ENCODE measurements around the gene ELOA2. TPM values are rescaled to one million over a fixed set of nuclear protein-coding genes. Genes with fewer than 3 reads are reported as not detected.
"Not testable (repeated sequence)": the region's sequence is repeated elsewhere in the genome, so short reads cannot be mapped to it uniquely, and the experiment has no call there.

Gene ELOA2
- total RNA-seq, 1 experiment from 2014 or later: not detected

DNA sequence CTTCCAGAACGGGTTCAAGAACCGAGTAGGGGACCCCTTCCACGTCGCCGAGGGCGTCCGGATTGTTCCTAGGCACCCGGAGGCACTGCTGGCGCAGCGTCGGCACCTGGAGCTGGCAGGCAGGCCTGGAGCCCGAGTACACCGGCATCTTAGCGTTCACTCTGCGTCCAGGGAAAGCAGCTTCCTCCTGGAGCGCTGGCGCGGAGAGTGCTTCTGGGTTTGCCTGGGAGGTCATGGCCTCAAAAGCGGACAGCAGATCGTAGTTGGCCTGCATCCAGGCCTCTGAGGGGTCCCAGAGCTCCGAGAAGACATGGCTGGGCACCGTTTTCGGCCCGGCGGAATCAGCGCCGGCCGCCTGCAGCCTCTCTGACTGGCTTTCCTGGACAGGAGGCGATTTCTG lies 6.7 kb downstream of the ELOA2 start:
- in situ Hi-C loops (cut with HindIII; ENCODE audit: low pct_unique_long_range_greater_than_20kb, low sequenced_read_pairs); H3K4me1 ChIP-seq (ENCODE audit: control insufficient read depth, insufficient read depth, low read length); H3K9me3 ChIP-seq (ENCODE audit: control insufficient read depth, insufficient read depth, low read depth, low read length); POLR2A ChIA-PET; ATAC-seq; H3K27me3 ChIP-seq (ENCODE audit: control insufficient read depth, insufficient read depth, low read length); DNase-seq (ENCODE audit: low read depth, low spot score); CTCF ChIA-PET; BruUV-seq (replicated peaks); H3K4me3 ChIP-seq (ENCODE audit: low read depth in 2 of 2, low read length in 2 of 2); H3K27ac ChIP-seq (ENCODE audit: low read length); H3K36me3 ChIP-seq (ENCODE audit: control insufficient read depth, insufficient read depth, low read length); intact Hi-C loops (cut with micrococcal nuclease; ENCODE audit: unreplicated experiment): not testable (repeated sequence)

- BruUV-seq (replicated peaks): TSS peak; percentile 68
- in situ Hi-C loops (cut with HindIII; ENCODE audit: low pct_unique_long_range_greater_than_20kb, low sequenced_read_pairs); DNase-seq (ENCODE audit: low read depth, low spot score); intact Hi-C loops (cut with micrococcal nuclease; ENCODE audit: unreplicated experiment); H3K9me3 ChIP-seq (ENCODE audit: control insufficient read depth, insufficient read depth, low read depth, low read length); H3K4me1 ChIP-seq (ENCODE audit: control insufficient read depth, insufficient read depth, low read length); POLR2A ChIA-PET; H3K27ac ChIP-seq (ENCODE audit: low read length); H3K4me3 ChIP-seq (ENCODE audit: low read depth in 2 of 2, low read length in 2 of 2); H3K36me3 ChIP-seq (ENCODE audit: control insufficient read depth, insufficient read depth, low read length); CTCF ChIA-PET; H3K27me3 ChIP-seq (ENCODE audit: control insufficient read depth, insufficient read depth, low read length): not testable (repeated sequence)
- peak; percentile 20; the same call in 1 of the 2 replicates for ATAC-seq
Measured at GRCh38 chr18:47025557-47026174, 9.8 kb downstream of the ELOA2 start.

GRCh38 chr18:47023769-47024465 lies 11.5 kb downstream of the ELOA2 start:
- DNase-seq (ENCODE audit: low read depth, low spot score); H3K36me3 ChIP-seq (ENCODE audit: control insufficient read depth, insufficient read depth, low read length); POLR2A ChIA-PET; in situ Hi-C loops (cut with HindIII; ENCODE audit: low pct_unique_long_range_greater_than_20kb, low sequenced_read_pairs); intact Hi-C loops (cut with micrococcal nuclease; ENCODE audit: unreplicated experiment); H3K4me3 ChIP-seq (ENCODE audit: low read depth in 2 of 2, low read length in 2 of 2); H3K9me3 ChIP-seq (ENCODE audit: control insufficient read depth, insufficient read depth, low read depth, low read length); H3K4me1 ChIP-seq (ENCODE audit: control insufficient read depth, insufficient read depth, low read length); H3K27ac ChIP-seq (ENCODE audit: low read length); CTCF ChIA-PET; H3K27me3 ChIP-seq (ENCODE audit: control insufficient read depth, insufficient read depth, low read length); BruUV-seq (replicated peaks): not testable (repeated sequence)
- 0 out of 2 replicates have a peak, but pooled peaks have one; percentile 8 for ATAC-seq

DNA sequence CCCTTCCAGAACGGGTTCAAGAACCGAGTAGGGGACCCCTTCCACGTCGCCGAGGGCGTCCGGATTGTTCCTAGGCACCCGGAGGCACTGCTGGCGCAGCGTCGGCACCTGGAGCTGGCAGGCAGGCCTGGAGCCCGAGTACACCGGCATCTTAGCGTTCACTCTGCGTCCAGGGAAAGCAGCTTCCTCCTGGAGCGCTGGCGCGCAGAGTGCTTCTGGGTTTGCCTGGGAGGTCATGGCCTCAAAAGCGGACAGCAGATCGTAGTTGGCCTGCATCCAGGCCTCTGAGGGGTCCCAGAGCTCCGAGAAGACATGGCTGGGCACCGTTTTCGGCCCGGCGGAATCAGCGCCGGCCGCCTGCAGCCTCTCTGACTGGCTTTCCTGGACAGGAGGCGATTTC lies 12.6 kb downstream of the ELOA2 start:
- BruUV-seq (replicated peaks); H3K36me3 ChIP-seq (ENCODE audit: control insufficient read depth, insufficient read depth, low read length); ATAC-seq; H3K27ac ChIP-seq (ENCODE audit: low read length); H3K4me1 ChIP-seq (ENCODE audit: control insufficient read depth, insufficient read depth, low read length); POLR2A ChIA-PET; CTCF ChIA-PET; H3K9me3 ChIP-seq (ENCODE audit: control insufficient read depth, insufficient read depth, low read depth, low read length); intact Hi-C loops (cut with micrococcal nuclease; ENCODE audit: unreplicated experiment); H3K27me3 ChIP-seq (ENCODE audit: control insufficient read depth, insufficient read depth, low read length); in situ Hi-C loops (cut with HindIII; ENCODE audit: low pct_unique_long_range_greater_than_20kb, low sequenced_read_pairs); H3K4me3 ChIP-seq (ENCODE audit: low read depth in 2 of 2, low read length in 2 of 2); DNase-seq (ENCODE audit: low read depth, low spot score): not testable (repeated sequence)

GRCh38 chr18:47020757-47021156 lies 14.7 kb downstream of the ELOA2 start:
- POLR2A ChIA-PET; BruUV-seq (replicated peaks); in situ Hi-C loops (cut with HindIII; ENCODE audit: low pct_unique_long_range_greater_than_20kb, low sequenced_read_pairs); H3K4me3 ChIP-seq (ENCODE audit: low read depth in 2 of 2, low read length in 2 of 2); intact Hi-C loops (cut with micrococcal nuclease; ENCODE audit: unreplicated experiment); H3K9me3 ChIP-seq (ENCODE audit: control insufficient read depth, insufficient read depth, low read depth, low read length); CTCF ChIA-PET; H3K27ac ChIP-seq (ENCODE audit: low read length); H3K27me3 ChIP-seq (ENCODE audit: control insufficient read depth, insufficient read depth, low read length); DNase-seq (ENCODE audit: low read depth, low spot score); H3K4me1 ChIP-seq (ENCODE audit: control insufficient read depth, insufficient read depth, low read length); H3K36me3 ChIP-seq (ENCODE audit: control insufficient read depth, insufficient read depth, low read length): not testable (repeated sequence)
- 0 out of 2 replicates have a peak, but pooled peaks have one; percentile 11 for ATAC-seq

DNA sequence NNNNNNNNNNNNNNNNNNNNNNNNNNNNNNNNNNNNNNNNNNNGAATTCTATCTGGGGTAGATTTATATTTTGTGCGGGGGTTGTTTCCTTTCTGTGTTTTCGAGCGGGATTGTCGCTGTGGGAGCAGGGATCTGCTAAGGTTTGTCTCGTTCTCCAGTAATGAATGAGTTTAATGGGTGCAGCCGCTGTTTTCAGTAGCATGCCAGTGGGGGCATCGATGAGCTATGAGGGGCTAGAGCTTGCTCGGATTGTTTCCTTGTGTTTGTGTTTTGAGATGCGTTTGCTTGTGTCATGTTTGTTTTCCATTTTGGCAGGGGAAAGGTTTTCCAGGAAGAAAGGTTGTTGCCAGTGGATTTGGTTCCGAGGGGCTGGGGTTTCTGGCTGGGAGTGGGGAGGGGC lies 15.6 kb downstream of the ELOA2 start:
- H3K4me3 ChIP-seq (ENCODE audit: low read depth in 2 of 2, low read length in 2 of 2); BruUV-seq (replicated peaks); H3K9me3 ChIP-seq (ENCODE audit: control insufficient read depth, insufficient read depth, low read depth, low read length); CTCF ChIA-PET; H3K27ac ChIP-seq (ENCODE audit: low read length); H3K4me1 ChIP-seq (ENCODE audit: control insufficient read depth, insufficient read depth, low read length); DNase-seq (ENCODE audit: low read depth, low spot score); H3K27me3 ChIP-seq (ENCODE audit: control insufficient read depth, insufficient read depth, low read length); intact Hi-C loops (cut with micrococcal nuclease; ENCODE audit: unreplicated experiment); in situ Hi-C loops (cut with HindIII; ENCODE audit: low pct_unique_long_range_greater_than_20kb, low sequenced_read_pairs); ATAC-seq; POLR2A ChIA-PET; H3K36me3 ChIP-seq (ENCODE audit: control insufficient read depth, insufficient read depth, low read length): not testable (repeated sequence)
